HG03103 (cell line): ENCODE data around the gene AHNAK.
"Not testable (repeated sequence)": the region's sequence is repeated elsewhere in the genome, so short reads cannot be mapped to it uniquely, and the experiment has no call there.

Experiments
- ATAC-seq: cut with Tn5 transposase; IDR thresholded peaks from one replicate; pipeline ENCODE4 v1.9.1; 2021; ENCODE audit warnings: low read depth; ENCODE audit not compliant: unreplicated experiment

Gene AHNAK

DNA sequence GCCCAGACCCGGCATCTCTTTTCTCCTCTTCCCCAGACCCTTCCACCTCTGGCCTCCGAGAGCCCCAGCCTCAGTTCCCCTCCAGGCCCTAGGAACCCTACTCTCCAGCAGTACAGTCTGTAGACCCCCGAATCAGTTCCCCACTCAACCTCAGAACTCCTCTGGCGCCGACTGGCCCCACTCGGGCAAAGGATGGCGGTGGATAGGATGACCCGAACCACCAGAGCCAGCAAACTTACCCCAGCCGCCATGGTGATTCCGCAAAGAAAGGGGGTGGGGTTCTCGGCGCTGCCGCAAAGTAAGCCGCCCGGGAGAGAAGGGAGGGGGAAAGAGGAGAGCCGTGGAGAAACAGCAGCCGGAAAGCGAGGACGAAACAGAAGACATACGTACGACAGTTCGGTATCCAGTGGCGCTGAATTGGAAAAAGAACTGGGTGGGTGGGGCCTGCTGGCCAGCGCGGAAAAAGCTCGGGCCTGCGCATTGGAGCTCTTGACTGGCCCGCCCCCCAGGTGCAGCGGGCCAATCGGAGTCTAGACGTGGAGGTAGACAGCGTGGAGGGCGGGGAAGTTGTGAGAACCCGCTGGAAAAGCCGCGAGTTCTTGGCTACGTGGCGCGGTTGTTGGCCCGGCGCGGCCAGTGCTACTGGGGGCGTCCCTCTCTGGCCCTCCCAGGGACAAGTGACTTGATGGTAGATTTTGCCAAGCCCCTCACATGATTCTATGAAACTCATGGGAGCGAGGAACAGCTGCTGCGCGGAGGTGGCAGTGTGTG is 27.2 kb upstream of the AHNAK start, which contains the start of gene EEF1G:
TSS of gene EEF1G (minus strand) at position 300 of the 771 bp plus-strand sequence. CDS start at position 251, 49 bp downstream.
- peak; percentile 87 for ATAC-seq

- no peak for ATAC-seq
Measured at GRCh38 chr11:62573006-62573591, 26.5 kb upstream of the AHNAK start.

DNA sequence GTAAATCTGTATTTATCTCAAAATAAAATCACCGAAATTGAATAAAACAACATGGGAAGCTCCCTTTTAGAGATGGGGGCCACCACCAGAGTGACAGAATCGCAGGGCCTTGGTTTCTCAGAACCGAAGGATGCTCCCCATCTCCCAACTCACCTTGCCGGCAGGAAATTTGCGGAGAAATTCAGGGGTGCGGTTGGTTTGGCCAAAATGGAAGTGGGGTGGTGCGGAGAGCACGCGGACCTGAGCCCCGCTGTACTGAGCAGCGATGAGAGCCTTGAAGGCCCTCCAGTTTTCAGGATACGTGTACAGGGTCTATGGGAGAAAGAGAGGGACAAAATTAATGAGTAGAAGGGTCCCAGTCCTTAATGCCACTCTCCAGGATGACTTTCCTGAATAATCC is 25.8 kb upstream of the AHNAK start:
- ATAC-seq: no peak

DNA sequence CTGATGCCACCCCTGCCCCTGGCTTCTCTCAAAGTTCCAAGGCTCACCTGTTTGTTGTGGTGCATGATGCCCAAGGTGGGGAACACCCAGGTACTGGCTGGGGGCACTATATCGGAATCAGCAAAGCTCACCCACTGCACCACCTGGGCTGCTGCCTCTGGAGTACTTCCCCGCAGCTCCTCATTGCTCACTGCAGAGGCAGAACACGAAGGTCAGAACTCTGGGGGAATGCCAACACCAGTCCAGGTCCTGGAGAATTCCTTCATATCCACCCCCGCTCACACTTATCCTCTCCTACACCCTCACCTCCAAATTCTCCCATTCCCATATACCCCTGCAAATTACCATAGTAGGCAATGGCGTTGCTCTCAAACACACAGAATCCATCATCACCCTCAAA is 24.9 kb upstream of the AHNAK start:
- not testable (repeated sequence) for ATAC-seq

DNA sequence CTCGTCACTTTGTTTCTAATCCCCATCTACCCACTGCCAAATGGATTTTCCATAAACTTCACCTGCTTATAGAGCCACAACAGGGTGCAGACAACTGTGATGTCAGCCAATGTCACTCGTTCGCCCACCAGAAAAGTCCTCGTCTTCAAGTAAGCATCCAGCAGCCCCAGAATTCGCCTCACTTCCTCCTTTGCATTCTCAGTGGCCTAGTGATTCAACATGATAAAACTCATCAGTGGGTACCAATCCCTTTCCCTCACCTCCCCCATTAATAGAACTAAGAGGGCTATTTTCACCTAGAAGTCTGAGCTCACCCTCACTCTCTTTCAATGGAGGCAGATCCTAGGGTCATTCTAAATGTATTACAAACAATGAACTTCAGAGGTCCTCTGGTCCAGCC is 24.3 kb upstream of the AHNAK start:
- ATAC-seq: not testable (repeated sequence)

DNA sequence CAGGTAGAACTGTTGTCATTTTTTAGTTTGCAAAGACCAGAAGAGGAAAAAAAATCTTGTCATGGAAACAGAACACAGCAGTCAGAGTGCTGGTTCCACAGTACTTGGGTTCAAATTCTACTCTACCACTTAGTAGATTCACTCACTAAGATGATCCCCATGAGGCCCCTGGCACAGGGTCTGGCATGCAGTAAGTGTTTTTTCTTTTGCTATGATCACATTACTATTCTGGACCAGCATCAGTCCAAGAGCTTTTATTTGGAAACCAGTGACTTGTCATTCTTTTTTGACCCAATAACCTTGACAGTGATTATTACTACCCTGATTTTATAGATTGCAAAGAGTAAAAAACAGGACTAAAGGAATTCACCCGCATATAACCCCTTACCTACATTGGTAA is 23.0 kb upstream of the AHNAK start:
- no peak for ATAC-seq

- no peak for ATAC-seq
Measured at GRCh38 chr11:62567018-62567633, 20.5 kb upstream of the AHNAK start.

DNA sequence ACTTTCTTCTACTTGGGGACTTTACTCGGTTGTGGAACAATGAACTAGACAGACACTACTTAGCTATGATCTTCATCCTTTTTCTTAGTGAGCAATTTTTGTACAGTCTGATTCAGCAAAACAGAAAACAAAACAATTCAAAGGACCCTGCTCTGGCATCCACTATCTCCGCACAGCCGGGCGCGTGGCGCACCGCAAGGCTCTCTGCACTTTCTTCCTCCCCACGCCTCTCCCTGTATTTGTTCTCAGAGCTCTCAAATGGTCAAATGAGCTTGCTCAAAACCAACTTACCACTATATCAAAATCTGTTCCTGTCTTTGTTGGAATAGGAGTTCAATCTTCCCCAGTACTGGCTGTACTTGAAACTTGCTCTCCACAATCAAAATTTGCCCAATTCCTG is 19.6 kb upstream of the AHNAK start:
- no peak for ATAC-seq

GRCh38 chr11:62565100-62565802 is 18.6 kb upstream of the AHNAK start:
- no peak for ATAC-seq

GRCh38 chr11:62561677-62562230 is 15.1 kb upstream of the AHNAK start:
- not testable (repeated sequence) for ATAC-seq

- no peak for ATAC-seq
Measured at GRCh38 chr11:62560566-62561103, 14.0 kb upstream of the AHNAK start.

DNA sequence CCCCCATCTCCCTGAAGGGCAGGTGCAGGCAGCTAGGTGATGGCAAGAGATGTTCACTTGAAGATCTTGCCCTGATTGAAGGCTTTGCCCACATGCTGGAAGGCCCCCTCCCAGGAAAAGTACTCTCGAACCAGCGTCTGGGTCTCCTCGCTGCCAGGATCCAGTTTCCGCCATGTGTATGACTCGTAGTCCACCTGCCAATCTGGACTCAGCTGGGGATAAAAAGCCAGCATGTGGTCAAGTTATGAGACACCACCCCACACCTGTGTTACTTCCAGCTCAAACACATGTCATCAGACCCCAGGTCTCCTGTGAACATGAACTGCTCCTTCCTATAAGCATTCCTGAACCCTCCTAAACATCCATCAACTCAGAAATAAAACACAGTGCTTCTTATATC is 13.0 kb upstream of the AHNAK start:
- ATAC-seq: not testable (repeated sequence)

DNA sequence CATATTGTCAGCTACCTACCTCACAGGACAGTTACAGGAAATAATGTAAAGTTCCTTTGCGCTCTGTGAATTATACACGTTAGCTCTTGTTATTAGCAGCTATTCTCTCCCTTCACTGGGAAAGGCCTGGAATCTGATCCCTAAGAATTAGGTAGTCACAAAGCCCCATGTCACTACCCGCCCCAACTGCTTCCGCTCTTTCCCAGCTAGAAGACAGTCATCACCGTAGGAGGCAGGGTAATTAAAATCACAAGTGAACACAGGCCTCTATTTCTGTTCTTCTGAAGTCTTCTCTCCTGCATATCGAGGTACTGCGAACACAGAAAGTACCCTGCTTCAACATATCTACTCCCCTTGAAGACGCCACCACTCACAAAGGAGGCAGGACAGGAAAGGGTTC is 12.6 kb upstream of the AHNAK start:
- ATAC-seq: no peak

GRCh38 chr11:62558669-62559068 is 12.1 kb upstream of the AHNAK start:
- no peak for ATAC-seq

DNA sequence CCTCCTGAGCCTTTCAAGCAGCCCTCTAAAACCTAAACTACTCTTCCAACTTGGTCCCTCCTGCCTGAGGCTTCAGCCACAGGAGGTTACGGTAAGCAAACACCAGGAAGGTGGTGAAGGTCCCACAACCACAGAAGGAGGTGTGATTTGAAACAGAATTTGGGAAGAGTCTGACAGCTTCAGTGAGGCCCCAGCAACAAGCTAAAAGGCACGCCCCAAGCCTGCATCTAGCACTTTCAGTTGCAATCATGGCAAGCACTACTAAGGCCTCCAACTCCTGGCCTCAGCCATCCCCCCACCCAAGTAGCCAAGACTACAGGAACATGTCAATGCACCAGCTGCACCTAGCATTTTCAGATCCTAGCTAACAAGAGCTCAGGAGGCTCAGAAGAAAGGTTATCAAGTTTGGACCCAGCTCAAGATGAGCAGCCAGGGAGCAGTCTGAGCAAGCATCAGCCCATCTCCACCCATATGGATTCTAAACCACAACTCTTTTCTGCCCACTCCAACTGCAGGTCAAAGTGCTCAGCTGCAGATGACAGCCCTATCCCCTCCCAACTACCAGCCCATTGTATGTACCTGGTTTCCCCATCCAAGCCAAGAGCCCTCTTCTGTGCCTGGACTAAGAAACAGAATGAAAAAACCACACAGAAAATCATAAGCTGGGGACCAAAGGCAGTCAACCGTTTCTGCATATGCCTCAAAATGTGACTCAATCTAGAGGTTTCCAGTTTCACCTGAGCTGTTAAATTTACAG is 10.4 kb upstream of the AHNAK start:
- no peak for ATAC-seq

GRCh38 chr11:62556108-62556874 is 9.7 kb upstream of the AHNAK start:
- ATAC-seq: peak; percentile 37

DNA sequence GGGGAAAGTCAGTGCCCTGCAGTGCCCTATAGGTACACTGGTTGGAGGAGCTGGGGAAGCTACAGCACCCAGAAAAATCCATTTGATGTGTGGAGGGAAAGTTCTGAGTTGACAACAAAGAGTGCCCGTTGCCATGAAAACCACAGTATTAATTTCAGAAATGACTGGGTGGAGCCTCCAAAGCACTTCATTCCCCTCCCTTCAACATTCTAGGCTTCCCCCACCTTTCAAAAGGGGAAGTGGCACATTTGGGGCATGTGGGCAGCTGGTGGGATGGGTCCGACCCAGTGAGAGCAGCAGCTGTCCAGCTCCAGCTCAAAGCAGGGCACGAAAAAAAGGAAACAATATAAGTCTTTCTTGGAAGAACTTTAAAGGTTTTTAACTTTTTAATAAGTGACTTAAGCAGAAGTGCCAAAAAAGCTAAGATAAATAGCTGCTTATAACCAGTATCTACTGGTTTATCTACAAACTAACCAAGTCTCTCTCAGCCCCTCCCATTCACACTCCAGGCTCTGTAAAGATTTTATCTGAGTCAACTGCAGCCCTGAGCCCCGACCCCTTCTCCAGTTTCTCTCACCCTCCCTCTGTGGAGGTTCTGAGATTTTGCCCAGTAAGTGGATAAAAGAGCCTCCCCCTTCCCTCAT is 9.0 kb upstream of the AHNAK start:
- ATAC-seq: no peak

GRCh38 chr11:62554387-62555167 is 8.0 kb upstream of the AHNAK start:
- no peak for ATAC-seq
